ENCODE data around the gene MED23. TPM values are rescaled to one million over a fixed set of nuclear protein-coding genes. Genes with fewer than 3 reads are reported as not detected.

MED23 gene
- total RNA-seq, 4 donors from 2014 or later = 19.4 to 54.9 (median 35.2) TPM

DNA sequence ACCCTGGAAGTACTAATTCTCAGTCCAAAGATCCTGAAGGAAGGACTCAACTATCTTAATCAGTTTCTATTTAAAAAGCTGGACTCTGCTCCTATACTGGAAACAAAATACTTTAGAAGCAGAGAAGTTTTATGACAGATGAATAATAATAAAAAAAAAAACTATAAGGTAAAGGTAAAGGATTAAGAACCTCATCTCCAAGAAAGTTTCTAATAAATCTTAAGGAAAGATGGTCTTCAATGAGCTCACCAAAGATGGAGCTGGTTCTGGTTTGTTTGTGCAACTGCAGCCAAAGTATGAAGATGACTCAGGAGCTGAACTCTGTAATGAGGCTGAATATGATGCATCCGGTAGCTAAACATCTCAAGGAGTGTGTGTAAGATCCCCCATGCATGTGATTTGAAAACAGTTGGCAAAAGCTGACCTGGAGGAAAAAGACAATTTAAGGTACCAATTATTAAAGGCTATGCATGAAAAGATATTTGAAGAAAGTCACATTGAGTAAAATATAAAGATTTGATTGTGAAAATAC, 25.2 kb downstream of the MED23 start:
- H3K4me1 ChIP-seq = no peaks in the 10 kb centered on the region
- no peak overlapping the region for H3K4me3 ChIP-seq
- peaks cover 98% of the 10 kb centered on the region for H3K36me3 ChIP-seq
- no peak for TF ChIP-seq POLR2AphosphoS5 (IDR thresholded peaks at IDR 0.05)
- no peak for TF ChIP-seq POLR2A (IDR thresholded peaks at IDR 0.05)
- TF ChIP-seq, protein P1, sequence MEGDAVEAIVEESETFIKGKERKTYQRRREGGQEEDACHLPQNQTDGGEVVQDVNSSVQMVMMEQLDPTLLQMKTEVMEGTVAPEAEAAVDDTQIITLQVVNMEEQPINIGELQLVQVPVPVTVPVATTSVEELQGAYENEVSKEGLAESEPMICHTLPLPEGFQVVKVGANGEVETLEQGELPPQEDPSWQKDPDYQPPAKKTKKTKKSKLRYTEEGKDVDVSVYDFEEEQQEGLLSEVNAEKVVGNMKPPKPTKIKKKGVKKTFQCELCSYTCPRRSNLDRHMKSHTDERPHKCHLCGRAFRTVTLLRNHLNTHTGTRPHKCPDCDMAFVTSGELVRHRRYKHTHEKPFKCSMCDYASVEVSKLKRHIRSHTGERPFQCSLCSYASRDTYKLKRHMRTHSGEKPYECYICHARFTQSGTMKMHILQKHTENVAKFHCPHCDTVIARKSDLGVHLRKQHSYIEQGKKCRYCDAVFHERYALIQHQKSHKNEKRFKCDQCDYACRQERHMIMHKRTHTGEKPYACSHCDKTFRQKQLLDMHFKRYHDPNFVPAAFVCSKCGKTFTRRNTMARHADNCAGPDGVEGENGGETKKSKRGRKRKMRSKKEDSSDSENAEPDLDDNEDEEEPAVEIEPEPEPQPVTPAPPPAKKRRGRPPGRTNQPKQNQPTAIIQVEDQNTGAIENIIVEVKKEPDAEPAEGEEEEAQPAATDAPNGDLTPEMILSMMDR (IDR thresholded peaks at IDR 0.05) = no peak
- no peak for TF ChIP-seq EP300 (IDR thresholded peaks at IDR 0.05)
- H3K27ac ChIP-seq = no peak overlapping the region
- H3K27me3 ChIP-seq = no peaks in the 10 kb centered on the region
- DNase-seq (ENCODE audit: low spot score in 2 of 2) = no peak
- WGBS = 83% methylated on average over 1 of the region's 1 CpG
- H3K9me3 ChIP-seq = no peaks in the 10 kb centered on the region

DNA sequence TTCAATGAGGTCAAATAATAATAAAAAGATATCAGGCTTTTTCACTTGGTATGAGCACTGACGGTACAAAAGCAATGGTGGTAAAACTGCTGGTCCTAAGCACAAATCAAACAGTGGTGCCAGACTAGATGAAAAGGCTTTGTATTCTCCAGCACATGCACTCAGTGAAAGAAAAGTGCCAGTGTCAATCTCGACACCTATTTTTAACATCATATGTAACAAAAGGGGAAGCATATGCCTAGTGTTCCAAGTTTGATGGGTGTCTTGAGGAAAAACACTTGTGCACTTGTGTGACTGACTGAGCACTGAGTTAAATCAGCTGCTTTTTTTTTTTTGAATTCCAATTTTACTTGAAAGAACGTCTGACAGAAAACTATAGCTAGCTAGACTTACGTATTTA, 27.3 kb downstream of the MED23 start:
- no peaks in the 10 kb centered on the region for H3K4me1 ChIP-seq
- no peak overlapping the region for H3K27ac ChIP-seq
- 82% methylated on average over 4 of the region's 4 CpGs for WGBS
- DNase-seq (ENCODE audit: low spot score in 2 of 2) = no peak
- TF ChIP-seq POLR2A (IDR thresholded peaks at IDR 0.05) = no peak
- TF ChIP-seq, protein P1 (IDR thresholded peaks at IDR 0.05) = no peak
- no peak for TF ChIP-seq EP300 (IDR thresholded peaks at IDR 0.05)
- no peak for TF ChIP-seq POLR2AphosphoS5 (IDR thresholded peaks at IDR 0.05)
- peaks cover 97% of the 10 kb centered on the region for H3K36me3 ChIP-seq
- no peaks in the 10 kb centered on the region for H3K27me3 ChIP-seq
- no peaks in the 10 kb centered on the region for H3K9me3 ChIP-seq
- H3K4me3 ChIP-seq = no peak overlapping the region

DNA sequence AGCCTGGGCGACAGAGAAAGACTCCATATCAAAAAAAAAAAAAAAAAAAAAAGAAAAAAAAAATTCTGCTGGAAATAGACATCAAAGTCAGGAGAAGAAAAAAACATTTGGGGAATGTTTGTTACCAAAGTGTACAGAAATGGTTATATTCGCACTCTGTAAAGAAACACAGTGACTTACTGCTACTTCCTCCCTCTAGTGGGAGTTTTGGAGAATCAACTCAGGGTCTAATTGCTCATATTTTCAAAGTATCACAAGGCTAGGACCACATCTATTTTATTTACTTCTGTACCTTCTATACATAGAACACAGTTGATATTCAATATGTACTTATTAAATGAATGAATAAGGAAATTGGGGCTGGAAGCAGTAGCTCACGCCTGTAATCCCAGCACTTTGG, 30.6 kb downstream of the MED23 start:
- DNase-seq (ENCODE audit: low spot score in 2 of 2) = no peak
- Histone ChIP-seq H3K27ac (no peak overlapping the region), H3K27me3 (no peaks in the 10 kb centered on the region), H3K9me3 (no peaks in the 10 kb centered on the region), H3K4me3 (no peak overlapping the region), H3K4me1 (no peaks in the 10 kb centered on the region), H3K36me3 (peaks cover 97% of the 10 kb centered on the region)
- TF ChIP-seq POLR2AphosphoS5 (IDR thresholded peaks at IDR 0.05) (no peak), POLR2A (IDR thresholded peaks at IDR 0.05) (no peak), EP300 (IDR thresholded peaks at IDR 0.05) (no peak)
- TF ChIP-seq, protein P1 (IDR thresholded peaks at IDR 0.05) = no peak
- WGBS = 94% methylated on average over 2 of the region's 3 CpGs

DNA sequence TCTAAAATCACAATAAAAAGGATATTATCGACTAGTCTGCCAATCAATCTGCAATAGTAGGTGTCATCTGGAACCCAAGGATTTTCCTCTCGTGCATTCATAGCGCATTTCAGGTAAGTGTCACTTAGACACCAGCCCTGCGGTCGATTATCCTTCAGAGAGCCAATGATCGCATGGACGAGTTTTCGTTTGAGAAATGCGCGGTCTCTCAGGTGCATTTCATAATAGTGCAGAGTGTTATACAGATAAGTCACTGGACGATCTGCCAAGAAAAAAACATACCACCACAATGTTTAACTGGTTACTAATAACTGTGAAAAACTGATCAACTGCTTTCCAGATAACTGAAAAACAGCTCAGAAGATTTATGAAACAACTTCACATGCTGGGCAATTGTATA, 34.0 kb downstream of the MED23 start:
- WGBS = 95% methylated on average over 11 of the region's 11 CpGs
- Histone ChIP-seq H3K36me3 (peaks cover 99% of the 10 kb centered on the region), H3K27me3 (no peaks in the 10 kb centered on the region), H3K27ac (no peak overlapping the region), H3K4me3 (no peak overlapping the region), H3K4me1 (no peaks in the 10 kb centered on the region), H3K9me3 (no peaks in the 10 kb centered on the region)
- TF ChIP-seq, protein P1 (IDR thresholded peaks at IDR 0.05) = no peak
- TF ChIP-seq POLR2A (IDR thresholded peaks at IDR 0.05) (no peak), POLR2AphosphoS5 (IDR thresholded peaks at IDR 0.05) (no peak), EP300 (IDR thresholded peaks at IDR 0.05) (no peak)
- no peak for DNase-seq (ENCODE audit: low spot score in 2 of 2)

DNA sequence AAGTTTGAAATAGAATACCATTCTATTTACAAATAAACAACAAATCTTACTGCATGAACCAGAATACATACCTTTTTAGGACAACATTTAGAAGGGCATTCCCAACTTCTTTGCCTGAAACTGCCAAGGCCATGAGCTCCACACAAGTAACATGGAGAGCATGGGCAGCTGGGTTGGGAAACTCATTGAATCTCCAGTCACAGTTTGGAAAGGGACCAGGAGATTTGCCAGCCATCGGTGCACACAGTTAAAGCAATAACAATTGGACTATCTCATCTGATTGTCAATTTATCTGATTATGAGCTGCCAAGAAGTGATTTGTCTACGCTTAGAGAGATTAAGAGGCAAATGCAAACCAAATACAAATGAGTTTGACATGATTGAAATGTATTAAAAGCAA, 35.1 kb downstream of the MED23 start:
- H3K36me3 ChIP-seq = peaks cover 99% of the 10 kb centered on the region
- no peaks in the 10 kb centered on the region for H3K9me3 ChIP-seq
- H3K27ac ChIP-seq = no peak overlapping the region
- H3K27me3 ChIP-seq = no peaks in the 10 kb centered on the region
- WGBS = 80% methylated on average over 2 of the region's 2 CpGs
- H3K4me1 ChIP-seq = no peaks in the 10 kb centered on the region
- no peak for TF ChIP-seq POLR2AphosphoS5 (IDR thresholded peaks at IDR 0.05)
- TF ChIP-seq POLR2A (IDR thresholded peaks at IDR 0.05) = no peak
- TF ChIP-seq, protein P1 (IDR thresholded peaks at IDR 0.05) = no peak
- TF ChIP-seq EP300 (IDR thresholded peaks at IDR 0.05) = no peak
- no peak for DNase-seq (ENCODE audit: low spot score in 2 of 2)
- H3K4me3 ChIP-seq = no peak overlapping the region

Data from suprapubic skin (tissue), 4 donors.